Measurements from ENCODE around the gene TGDS.

Gene TGDS

GRCh38 chr13:94599877-94600276 lies 3.9 kb upstream of the TGDS start:
- DNase-seq, result no peak

- DNase-seq, result no peak
Measured at GRCh38 chr13:94598281-94598680, 2.3 kb upstream of the TGDS start.

GRCh38 chr13:94596575-94596971 lies 621 bp upstream of the TGDS start:
- DNase-seq, result no peak

GRCh38 chr13:94595001-94595949 lies 677 bp downstream of the TGDS start:
- DNase-seq, result peak; percentile 32

GRCh38 chr13:94590744-94591143 lies 5.2 kb downstream of the TGDS start:
- DNase-seq, result no peak

GRCh38 chr13:94588541-94588940 lies 7.4 kb downstream of the TGDS start:
- no peak for DNase-seq

GRCh38 chr13:94586371-94586770 lies 9.6 kb downstream of the TGDS start:
- DNase-seq, result no peak

- DNase-seq, result no peak
Measured at GRCh38 chr13:94585543-94586101, 10.3 kb downstream of the TGDS start.

GRCh38 chr13:94583926-94584325 lies 12.0 kb downstream of the TGDS start:
- DNase-seq, result no peak

GRCh38 chr13:94579063-94579462 lies 16.9 kb downstream of the TGDS start:
- no peak for DNase-seq

- no peak for DNase-seq
Measured at GRCh38 chr13:94569615-94570014, 26.3 kb downstream of the TGDS start.

GRCh38 chr13:94568443-94568842 lies 27.5 kb downstream of the TGDS start:
- no peak for DNase-seq

GRCh38 chr13:94567581-94567980 lies 28.4 kb downstream of the TGDS start:
- no peak for DNase-seq

- DNase-seq, result no peak
Measured at GRCh38 chr13:94561126-94561525, 34.8 kb downstream of the TGDS start.

- no peak for DNase-seq
Measured at GRCh38 chr13:94560116-94560515, 35.8 kb downstream of the TGDS start.

GRCh38 chr13:94559222-94559795 lies 36.6 kb downstream of the TGDS start:
- DNase-seq, result no peak

GRCh38 chr13:94558716-94559115 lies 37.2 kb downstream of the TGDS start:
- DNase-seq, result peak; percentile 41

GRCh38 chr13:94557684-94558235 lies 38.2 kb downstream of the TGDS start:
- no peak for DNase-seq

- no peak for DNase-seq
Measured at GRCh38 chr13:94556621-94557020, 39.3 kb downstream of the TGDS start.

GRCh38 chr13:94556041-94556440 lies 39.9 kb downstream of the TGDS start:
- no peak for DNase-seq

- DNase-seq, result no peak
Measured at GRCh38 chr13:94553766-94554165, 42.2 kb downstream of the TGDS start.

GRCh38 chr13:94552095-94552494 lies 43.9 kb downstream of the TGDS start:
- DNase-seq, result no peak

- no peak for DNase-seq
Measured at GRCh38 chr13:94550062-94550738, 45.8 kb downstream of the TGDS start.
